Stimulated activated CD8-positive, alpha-beta memory T cell treated with anti-CD3 and anti-CD28 coated beads, Interleukin-4, amount 100 ng/mL, for 4 hours (primary cell): ENCODE results near the gene BCL11A.

Source experiments
- DNase-seq, 2 donors: peaks; one replicate each; pipeline ENCODE4 v3.0.0-alpha.2; 2020; ENCODE audit warnings: low read depth in 2 of 2, low spot score in 1 of 2

Gene BCL11A

DNA sequence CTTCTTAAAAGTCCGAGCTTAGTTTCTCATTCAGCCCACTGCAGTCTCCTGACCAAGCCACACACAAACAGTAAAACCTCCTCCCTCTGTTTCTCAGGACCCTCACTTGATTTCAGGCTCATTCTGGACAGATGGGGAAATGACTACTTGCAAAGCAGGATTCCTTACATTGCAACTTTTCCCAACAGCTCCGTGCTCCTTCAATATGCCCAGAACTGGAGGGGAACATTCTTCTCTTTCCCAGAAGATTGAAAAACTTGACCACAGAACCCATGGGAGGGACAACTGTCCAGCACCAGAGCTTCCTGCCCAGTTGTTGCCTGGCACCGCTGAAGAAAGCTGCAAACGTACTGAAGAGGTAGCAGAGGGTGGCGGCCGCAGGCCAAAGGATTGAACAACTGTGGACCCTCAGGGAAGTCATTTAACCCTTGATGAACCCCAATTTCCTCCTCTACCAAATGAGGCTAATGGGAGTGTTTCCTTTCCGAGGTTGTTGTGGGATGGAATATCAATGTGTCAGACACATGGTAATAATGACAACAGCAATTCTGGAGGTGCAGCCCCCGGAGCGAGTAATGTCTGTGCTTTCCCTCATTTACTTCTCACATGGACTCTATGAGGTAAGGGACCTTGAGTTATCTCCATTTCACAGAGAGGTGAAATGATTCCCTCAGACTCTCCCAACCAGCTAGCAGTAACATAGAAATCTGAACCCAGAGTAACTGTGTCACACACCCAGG, 25.0 kb downstream of the BCL11A start:
- DNase-seq: no peak

DNA sequence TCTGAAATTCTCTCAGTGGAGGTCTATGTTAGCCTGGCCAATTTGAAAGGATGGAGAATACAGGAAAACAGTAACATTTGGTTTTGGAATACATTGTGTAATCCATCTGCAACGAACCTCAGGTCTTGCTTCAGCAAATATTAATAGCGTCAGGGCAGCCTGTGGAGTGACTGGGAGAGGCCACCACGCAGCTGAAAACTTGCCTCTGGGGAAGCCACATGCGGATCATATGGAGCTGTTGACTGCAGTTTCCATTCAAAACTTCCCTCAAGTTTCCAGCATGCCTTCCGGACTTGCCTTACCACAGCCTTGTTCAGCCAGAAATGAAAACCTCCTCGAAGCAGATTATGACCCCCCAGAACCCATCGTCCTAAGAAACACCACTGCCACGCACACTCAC, 25.7 kb downstream of the BCL11A start:
- no peak for DNase-seq

DNA sequence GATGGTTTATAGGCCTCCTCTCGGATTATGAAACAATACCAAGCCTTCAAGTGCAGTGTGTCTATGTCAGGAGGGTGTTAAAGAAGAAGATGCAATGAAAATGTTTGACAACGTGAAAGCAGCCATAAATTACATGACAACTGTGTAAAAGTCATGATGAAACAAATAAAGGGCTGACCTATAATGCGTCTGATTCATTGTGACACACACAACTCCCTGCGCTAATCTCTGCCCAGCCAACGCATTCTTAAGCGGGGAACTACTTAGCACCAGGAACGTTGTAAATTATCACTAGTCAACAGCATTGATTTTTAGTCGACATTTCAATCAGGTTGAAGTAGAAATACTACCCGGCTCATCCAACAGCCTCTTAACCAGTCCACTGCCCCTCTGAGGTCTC, 26.8 kb downstream of the BCL11A start:
- no peak for DNase-seq

DNA sequence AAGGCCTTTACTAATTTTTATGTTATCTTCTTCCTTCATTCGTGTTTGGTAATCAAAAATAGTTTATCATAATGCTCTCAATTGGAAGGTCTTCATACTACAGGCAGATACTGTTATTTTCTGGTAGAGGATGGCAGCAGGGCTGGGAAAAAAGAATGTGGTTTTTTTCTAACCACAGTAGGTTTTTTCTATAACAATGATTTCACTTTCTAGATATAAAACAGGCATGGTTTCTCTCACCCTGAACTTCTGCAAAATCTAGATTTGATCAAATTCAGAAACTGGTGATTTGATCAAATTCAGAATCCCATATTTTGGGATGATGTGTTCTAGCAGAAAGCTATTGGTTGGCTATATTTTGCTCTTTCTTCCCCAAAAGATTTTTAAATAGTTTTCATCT, 27.6 kb downstream of the BCL11A start:
- no peak for DNase-seq

DNA sequence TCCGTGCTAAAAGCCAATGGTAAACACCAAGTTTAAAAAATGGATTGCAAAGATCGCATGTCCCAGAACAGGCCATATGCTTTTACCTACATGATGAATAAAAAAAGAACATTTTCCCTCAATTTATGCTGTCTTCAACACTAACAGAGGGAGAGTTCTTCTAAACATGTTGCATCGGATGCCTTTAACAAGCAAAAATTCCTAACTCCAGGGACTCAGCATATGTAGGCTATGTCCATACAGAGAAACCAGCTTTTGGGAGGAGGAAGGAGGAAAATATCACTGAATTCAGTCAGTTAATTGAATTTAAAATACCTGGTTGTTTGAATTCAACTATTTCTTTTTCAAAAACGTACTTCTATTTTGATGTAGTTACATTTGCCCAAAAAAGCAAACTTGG, 28.6 kb downstream of the BCL11A start:
- DNase-seq: no peak

DNA sequence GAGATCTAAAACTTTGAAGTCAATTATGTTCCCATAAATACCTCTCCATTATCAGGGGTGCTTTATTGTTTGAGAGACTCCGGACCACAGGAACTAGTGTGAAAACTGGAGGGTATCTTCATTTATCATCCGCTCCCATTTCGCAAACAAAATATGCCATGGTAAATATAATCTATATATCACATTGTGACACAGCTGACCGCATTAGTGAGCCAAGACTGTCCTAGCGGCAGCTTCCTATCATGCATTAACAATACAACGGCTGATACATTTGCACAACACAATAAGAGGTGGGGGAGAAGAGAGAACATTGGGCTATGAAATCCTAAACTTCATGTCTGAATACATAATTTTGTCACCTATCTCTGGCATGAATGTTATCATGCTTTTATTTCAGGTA, 29.5 kb downstream of the BCL11A start:
- DNase-seq: no peak

DNA sequence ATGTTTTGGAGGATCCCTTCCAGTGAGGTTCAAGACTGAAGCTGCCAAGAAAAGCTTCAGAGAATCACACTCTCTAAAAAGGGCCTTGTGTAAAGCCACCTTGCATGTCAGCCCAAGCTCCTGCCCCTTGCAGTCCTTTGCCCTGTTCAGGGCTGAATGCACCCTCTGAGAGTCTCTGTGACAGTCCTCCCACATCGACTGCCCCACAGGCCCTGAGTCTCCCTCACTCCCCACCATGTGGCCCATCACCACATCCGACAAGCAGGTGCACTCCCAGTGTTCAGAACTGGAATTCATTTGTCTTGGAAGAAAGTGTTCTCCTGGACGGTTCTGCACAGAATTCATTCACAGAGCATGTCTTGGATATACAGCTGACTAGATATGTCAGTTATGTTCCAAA, 31.0 kb downstream of the BCL11A start:
- no peak for DNase-seq

DNA sequence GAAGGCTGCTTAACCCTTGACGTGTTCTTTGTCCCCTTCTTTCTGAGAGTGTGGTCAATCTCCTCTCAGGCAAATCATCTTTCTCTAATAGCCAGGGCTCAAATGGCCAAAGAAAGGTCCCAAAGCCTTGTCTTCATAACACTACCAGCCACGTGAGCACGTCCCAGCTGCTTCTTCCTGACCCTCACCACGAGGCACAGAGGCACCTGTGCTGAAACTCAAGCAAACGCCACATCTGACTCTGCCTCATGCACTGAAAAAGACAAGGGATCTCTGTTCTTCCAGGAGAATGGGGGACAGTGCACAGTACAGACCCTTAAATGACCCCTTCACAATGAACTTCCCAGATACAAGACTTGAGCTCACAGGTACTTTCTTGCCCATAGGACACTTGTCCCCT, 31.8 kb downstream of the BCL11A start:
- DNase-seq: no peak

DNA sequence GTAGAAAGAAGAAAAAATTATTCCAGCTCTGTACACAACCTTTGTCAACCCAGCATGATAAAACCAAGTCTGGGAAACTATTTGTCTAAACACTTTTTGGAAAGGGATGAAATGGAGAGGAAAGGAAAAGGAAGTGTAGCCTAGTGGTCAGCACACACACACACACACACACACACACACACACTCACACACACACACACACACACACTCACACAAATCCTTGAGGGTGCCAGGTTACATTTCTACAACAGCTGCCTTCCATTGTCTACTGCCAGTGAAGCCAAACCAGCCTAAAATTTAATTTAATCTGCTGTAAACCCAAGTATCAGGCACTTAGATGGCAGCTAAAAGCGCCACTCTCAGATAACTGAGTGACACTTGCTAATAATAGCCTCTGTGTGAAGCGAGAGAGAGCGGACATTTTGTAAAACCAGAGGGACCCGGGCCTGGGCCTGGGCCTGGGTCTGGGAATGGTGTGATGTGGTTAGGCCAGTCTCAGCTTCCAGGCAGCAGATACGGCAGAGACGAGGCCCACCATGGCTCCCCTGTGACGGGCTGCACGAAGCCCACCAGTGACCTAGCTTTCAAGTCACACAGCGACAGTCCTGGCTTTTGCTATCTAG, 32.4 kb downstream of the BCL11A start:
- no peak for DNase-seq

DNA sequence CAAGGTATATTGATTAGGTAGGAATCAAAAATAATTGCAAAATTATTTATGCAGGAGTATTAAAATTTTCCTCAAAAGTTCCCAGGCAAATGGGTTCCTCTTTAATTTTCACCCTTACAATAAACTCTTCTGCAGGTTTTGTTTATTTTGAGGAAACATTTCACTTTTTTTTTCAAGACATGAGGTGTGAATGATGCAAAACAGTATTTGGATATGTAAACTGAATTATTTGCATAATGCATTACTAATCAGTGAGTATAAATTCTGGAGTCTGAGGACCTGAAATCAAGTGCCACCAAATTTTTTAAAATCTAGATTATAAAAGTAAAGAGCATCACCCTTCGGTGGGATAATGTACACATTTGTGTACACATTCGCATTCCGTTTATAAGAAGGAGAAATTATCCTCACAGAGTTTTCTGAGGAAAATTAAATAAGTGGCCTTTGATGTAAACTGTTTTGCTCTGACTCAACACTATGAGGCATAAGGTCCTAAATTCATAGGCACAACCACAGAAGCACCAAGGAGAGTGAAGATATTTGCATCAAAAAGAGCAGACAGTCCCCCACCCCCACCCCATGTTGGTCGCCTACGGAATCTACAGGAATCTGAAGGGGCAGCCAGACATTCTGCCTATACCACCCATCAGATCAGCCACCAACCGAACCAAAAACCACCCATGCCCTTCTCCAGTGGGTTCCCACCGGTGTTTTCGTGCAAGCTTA, 33.1 kb downstream of the BCL11A start:
- no peak for DNase-seq

DNA sequence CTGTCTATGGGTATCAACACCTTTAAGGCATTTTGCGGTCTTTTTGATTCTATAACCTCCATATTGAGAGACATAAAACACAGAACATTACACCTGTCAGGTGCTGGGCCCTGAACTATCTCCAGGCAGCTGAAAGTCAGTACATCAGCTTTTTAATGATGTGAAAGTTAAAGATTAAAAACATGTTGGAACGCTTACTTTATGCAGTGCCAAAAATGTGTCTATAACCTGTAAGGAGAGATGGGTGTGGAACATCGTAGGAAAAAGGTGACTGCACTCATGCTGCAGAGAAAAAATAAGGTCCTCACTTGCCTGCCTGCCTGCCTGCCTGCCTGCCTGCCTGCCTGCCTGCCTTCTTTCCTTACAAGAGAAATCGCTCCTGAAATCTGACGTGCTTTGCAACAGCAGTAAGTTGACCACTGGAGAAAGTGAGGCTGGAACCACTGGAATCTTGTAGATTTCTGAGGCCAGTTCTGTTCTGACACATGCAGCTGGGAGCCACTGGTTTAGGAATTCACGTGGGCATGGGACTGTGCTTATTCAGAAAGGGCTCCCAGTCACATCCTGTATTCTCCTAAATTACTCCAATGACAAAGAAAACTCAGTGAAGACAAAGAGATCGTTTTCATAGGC, 34.1 kb downstream of the BCL11A start:
- no peak for DNase-seq

DNA sequence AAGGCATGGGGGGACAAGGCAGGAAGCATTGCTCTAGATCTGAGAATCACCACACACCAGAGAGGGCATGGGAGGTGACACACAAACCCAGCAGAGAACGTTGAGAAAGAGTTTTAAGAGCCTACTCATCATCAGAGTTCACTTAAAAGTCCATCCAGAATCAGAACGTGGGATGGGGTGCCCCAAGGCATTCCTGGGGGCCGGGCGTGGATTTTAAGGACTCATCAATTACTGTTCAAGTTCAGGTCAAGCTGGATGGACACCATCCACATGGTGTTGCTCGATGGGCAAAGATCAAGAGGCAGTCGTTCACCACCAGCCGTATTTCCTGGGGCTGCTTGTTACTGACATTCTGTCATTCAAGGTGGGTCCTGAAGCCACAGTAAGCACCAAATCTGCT, 34.9 kb downstream of the BCL11A start:
- DNase-seq: no peak

DNA sequence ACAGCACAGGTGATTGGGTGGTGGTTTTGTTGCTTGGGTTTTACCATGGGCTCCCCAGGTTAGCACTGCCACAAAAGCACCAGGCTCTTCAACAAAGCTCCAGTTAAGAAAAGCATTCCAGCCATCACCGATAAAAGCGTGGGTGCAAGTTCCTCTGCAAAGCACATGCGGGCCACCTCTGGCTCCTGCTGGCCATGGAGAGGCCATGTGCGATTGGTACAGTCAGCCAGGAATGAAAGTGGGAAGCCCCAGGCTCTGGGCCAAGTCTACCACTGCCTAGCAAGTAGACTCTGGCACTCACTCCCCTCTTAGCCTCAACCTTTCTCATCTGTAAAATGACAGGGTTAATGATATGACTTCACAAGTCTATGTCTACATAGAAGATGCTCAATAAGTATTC, 36.0 kb downstream of the BCL11A start:
- DNase-seq: no peak

DNA sequence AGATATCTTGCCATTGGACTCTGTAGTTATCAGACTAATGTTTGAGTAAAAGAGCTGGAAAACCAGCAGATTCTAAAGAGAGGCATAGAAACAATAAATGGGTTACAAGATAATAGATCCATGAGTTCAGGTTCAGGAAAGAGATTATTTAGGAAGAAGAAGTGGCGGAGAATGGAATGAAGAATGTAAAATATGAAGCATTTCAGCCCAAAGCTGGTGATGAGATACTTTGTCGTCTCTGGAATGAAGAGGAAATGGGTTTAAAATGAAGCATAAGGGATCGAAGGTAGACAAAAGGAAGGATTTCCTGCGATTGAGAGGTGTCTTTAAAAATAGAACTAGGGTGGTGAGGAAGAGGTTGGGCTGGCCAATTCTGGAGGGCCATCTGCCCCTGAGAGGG, 36.6 kb downstream of the BCL11A start:
- DNase-seq: no peak

DNA sequence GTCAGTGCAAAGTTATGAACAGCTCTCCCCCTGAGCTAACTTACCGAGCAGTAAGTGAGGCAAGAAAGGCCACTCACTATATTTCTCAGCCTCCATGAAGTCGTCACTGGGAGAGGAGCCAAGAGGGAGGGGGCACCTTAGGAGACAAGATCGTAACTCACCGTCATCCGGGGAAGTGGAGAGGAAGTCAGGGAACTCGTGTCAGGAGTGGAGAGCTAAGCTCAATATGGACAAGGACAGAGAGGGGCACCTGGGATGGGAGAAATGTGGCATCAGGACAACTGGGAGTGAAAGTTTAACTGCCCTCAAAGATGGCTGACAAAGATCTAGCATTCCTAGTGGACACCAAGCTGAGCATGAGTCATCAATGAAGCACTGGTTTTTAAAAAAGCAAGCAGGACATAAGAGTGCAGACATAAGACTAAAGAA, 37.1 kb downstream of the BCL11A start:
- DNase-seq: no peak

DNA sequence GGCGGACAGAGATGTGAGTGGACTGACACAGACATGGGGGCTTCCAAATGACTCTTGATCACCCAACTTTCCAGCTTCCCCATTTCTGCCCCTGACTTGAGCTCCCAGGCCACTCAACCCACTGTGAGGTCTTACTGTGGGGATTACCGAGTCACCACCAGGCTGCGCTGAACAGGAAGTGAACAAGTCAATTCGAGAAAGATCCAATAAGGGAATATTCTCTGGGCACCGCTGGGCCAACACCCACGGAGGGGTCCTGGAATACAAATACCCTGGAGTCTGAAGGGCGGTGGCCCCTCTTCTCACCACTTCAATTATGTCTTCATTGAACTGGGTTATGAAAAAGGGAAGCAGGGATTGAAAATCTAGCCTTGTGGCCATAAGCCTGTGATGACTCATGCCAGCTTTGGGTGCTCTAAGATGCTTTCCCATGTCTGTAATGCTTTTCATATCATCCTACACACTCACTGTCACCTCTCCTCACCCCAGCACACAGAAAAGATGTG, 37.7 kb downstream of the BCL11A start:
- no peak for DNase-seq

DNA sequence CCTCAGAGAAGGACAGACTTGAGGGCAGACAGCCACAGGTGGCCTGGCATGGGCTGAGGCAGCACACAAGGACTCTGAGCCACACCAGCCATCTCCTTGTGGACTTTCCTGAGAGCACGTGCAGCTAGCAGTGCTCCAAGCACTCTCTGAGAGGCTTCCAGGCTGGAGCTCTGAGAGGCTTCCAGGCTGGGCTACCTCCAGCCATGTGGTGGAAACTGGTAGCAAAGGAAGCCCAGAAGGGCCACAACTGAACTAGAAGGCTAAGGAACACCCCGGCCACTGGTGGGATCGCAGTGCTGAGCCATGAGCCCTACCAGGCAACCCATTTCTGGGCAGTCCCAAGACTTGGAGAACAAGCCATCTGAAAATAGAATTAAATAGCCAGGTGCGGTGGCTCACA, 39.5 kb downstream of the BCL11A start:
- DNase-seq: no peak

DNA sequence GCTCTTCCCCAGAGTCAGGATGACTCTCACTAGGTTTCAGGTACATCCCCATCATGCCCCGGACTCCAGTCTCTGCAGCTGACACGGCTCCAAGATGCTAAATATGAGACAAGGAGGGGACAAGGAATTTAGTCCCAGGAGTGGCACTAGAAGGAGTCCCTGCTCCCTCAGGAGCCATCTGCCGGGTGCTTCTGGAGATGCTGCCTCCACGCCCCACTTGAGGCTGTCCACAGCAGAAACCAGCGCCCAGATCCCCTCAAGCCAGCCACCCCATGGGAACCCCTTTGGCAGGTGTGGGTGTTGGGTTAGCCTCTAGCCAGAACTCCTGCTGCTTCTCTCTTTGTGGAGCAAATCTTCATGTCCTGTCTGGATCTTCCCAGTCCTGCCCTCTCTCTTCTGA, 40.3 kb downstream of the BCL11A start:
- DNase-seq: no peak

DNA sequence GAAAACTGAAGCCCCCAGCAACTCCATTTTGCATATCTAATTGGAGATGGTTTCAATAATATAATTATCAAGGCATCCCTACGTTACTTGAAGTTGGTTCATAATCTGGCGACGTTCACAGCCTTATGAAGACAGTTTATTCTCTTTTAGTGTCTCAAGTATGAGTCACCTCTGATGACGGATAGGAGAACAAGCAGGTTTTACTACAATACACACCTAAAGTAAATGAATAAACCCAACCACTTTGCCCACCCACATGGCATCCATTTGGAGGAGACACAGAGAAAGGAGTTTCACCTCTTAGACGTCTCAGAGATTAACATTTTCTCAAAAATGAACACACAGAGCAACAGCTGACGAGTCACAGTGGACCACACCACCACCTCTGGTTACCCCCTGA, 40.8 kb downstream of the BCL11A start:
- no peak for DNase-seq

DNA sequence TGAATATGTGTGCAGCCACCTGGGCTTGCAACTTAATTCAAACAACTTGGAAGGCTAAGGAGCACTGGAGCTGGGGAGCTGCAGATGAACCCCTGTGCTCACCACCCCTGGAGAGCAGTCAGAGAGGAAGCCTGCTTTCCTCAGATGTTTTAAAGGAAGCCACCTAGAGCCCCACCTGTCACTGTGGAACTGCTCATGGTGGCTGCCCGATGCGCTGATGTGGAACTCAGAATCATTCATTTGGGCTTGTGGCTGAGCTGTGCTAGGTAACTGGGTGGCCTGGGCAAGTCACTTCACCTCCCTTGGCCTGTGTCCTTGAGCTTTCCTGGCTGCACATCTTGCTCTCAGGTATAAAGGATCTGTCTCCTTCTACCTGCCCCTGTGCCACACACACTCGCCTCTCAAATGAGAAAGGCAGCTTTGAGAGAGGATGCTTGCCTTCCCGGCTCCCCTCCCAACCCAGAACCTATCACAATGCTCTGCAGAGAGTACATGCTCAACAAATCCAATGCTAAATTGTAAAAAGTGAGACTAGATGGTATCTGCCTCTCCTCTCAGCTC, 41.3 kb downstream of the BCL11A start:
- no peak for DNase-seq

DNA sequence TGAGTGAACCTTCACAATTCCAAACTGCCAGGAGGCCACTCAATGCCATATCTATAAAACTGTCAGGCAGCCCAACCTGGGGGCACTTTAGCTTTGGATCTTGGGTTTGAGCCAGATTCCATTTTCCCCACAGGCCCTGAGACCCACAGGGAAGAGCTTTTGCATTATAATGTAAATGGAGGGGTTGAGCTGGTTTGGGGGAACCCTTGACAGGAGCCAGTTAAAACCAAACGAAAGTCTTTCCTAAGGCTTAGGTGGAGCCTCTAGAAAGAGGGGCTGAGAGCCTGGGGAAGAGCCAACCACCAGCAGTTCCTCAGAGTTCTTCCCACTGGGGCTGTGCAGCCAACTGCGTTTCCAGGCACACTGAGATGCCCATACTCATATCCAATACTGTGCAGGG, 42.7 kb downstream of the BCL11A start:
- DNase-seq: no peak

DNA sequence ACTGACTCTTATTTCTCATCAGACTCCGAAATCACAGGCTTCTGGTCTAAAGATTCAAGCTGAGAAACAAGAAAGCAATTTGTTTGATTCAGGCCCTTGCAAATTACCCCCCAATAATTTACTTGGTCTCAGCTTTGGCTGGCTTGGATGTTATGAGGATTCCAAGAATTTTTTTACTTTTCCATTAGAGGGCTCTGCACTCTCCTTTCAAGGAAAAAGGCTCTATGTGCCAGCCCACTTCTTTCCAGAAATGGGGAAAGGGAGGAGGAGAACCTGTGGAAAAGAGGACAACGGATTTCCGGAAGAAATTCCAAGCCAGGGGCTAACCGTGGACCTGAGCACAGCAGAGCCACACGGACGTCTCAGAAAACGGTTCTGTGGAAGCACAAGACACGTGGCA, 44.4 kb downstream of the BCL11A start:
- no peak for DNase-seq
